OCI-LY7 (cell line): Measurements from ENCODE around the gene CA10.

Source experiments
- EZH2phosphoT487 ChIP-seq: fragments of 200-600 bp; sonication (generic); IDR thresholded peaks from 2 replicates; pipeline ENCODE4 v1.6.1; 2018; ENCODE audit warnings: low read depth, borderline replicate concordance, mild to moderate bottlenecking, mixed run types, antibody characterized with exemption, low read length, moderate library complexity, mixed read lengths
- TF ChIP-seq, protein P1 (sequence below): fragments of 200-600 bp; sonication (generic); conservative IDR thresholded peaks from 2 replicates; pipeline ENCODE4 v1.5.1; 2014; ENCODE audit warnings: mild to moderate bottlenecking, antibody characterized with exemption, low read length, moderate library complexity, mixed read lengths

DNA sequence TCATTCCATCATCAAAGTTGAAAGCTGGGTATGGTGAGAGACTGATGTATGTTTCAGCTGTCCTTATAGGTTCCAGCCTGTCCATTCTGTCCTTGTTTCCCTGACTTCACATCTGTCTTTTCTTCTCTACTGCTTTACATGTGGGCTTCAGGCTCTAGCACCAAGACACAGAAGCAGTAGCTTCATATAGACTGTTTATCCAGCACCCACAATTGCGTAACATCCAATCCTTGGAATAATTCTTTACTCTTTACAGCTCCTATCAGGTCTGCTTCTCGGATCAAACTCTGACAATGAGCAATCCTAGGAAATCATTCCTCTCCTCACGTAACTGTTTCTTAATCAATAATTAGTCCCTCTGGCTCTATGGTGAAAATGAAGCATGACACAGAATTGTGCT, 158.9 kb downstream of the CA10 start:
- TF ChIP-seq, protein P1, sequence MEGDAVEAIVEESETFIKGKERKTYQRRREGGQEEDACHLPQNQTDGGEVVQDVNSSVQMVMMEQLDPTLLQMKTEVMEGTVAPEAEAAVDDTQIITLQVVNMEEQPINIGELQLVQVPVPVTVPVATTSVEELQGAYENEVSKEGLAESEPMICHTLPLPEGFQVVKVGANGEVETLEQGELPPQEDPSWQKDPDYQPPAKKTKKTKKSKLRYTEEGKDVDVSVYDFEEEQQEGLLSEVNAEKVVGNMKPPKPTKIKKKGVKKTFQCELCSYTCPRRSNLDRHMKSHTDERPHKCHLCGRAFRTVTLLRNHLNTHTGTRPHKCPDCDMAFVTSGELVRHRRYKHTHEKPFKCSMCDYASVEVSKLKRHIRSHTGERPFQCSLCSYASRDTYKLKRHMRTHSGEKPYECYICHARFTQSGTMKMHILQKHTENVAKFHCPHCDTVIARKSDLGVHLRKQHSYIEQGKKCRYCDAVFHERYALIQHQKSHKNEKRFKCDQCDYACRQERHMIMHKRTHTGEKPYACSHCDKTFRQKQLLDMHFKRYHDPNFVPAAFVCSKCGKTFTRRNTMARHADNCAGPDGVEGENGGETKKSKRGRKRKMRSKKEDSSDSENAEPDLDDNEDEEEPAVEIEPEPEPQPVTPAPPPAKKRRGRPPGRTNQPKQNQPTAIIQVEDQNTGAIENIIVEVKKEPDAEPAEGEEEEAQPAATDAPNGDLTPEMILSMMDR = no peak
- no peak for TF ChIP-seq EZH2phosphoT487
